NOMO-1 treated with dmso at 0.1 percent for 144 hours (cell line): ENCODE data around the gene SYNPO.
A peak's percentile ranks its signal among the peaks of the same experiment; 100 is the strongest.

Experiments
- DNase-seq: peaks from one replicate; lab custom pipeline; 2025; ENCODE audit not compliant: unreplicated experiment; lab: John Stamatoyannopoulos, UW

Gene SYNPO

DNA sequence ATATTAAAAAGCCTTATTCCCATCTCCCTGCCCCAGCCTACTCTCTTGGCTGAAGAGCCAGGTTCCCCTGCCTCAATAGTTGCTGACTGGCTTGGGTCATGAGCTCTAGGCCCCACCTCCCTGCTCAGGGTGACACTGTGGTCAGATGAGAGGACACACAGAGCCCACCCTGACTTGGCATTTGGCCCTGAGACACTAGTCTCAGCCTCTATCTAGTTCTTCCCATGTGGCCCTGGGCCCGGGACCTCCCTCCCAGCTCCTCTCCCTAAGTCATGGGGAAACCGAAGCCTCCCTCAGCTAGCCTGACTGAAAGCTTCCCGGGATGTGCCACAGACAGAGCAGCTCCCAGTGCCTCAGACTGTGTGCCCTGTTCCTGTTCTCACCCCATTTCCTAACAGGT lies 14.8 kb downstream of the SYNPO start:
- no peak for DNase-seq

DNA sequence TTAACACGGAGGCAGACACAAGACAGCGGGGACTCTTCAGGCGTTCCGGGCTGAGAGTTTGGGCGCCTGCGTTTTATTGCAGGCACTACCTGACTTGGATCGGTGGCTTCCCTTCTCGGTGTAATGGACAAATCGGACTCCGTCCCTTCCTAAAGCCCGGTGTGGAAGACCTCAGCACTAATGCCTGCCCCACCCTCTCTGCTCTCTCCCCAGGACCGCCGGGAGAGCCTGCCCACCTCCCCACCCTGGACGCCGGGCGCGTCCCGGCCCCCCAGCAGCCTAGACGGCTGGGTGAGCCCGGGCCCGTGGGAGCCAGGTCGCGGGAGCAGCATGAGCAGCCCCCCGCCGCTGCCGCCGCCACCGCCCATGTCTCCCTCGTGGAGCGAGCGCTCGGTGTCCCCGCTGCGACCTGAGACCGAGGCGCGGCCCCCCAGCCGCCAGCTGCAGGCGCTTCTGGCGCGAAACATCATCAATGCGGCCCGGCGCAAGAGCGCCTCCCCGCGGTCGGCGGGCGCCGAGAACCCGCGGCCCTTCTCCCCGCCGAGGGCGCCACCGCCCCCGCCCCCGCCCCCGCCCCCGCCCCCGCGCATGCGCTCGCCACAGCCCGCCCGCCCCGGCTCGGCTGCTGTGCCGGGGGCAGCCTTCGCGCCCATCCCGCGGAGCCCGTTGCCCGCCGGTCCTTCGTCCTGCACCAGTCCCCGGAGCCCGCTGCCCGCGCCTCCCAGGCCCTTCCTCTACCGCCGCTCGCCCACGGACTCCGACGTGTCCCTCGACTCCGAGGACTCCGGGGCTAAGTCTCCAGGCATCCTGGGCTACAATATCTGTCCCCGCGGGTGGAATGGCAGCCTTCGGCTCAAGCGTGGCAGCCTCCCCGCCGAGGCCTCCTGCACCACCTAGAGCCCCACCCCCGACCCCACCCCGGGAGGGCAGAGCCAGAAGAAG lies 16.0 kb downstream of the SYNPO start:
- DNase-seq, result peak; percentile 43

DNA sequence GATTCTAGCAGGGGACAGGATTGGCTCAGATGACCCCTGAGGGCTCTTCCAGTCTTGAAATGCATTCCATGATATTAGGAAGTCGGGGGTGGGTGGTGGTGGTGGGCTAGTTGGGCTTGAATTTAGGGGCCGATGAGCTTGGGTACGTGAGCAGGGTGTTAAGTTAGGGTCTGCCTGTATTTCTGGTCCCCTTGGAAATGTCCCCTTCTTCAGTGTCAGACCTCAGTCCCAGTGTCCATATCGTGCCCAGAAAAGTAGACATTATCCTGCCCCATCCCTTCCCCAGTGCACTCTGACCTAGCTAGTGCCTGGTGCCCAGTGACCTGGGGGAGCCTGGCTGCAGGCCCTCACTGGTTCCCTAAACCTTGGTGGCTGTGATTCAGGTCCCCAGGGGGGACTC lies 17.7 kb downstream of the SYNPO start:
- DNase-seq, result no peak

DNA sequence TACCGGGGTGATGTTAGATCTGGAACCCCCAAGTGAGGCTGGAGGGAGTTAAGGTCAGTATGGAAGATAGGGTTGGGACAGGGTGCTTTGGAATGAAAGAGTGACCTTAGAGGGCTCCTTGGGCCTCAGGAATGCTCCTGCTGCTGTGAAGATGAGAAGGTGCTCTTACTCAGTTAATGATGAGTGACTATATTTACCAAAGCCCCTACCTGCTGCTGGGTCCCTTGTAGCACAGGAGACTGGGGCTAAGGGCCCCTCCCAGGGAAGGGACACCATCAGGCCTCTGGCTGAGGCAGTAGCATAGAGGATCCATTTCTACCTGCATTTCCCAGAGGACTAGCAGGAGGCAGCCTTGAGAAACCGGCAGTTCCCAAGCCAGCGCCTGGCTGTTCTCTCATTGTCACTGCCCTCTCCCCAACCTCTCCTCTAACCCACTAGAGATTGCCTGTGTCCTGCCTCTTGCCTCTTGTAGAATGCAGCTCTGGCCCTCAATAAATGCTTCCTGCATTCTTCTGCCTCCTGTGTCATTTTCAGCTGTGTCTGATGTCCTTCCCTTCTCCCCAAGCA lies 18.3 kb downstream of the SYNPO start:
- no peak for DNase-seq

DNA sequence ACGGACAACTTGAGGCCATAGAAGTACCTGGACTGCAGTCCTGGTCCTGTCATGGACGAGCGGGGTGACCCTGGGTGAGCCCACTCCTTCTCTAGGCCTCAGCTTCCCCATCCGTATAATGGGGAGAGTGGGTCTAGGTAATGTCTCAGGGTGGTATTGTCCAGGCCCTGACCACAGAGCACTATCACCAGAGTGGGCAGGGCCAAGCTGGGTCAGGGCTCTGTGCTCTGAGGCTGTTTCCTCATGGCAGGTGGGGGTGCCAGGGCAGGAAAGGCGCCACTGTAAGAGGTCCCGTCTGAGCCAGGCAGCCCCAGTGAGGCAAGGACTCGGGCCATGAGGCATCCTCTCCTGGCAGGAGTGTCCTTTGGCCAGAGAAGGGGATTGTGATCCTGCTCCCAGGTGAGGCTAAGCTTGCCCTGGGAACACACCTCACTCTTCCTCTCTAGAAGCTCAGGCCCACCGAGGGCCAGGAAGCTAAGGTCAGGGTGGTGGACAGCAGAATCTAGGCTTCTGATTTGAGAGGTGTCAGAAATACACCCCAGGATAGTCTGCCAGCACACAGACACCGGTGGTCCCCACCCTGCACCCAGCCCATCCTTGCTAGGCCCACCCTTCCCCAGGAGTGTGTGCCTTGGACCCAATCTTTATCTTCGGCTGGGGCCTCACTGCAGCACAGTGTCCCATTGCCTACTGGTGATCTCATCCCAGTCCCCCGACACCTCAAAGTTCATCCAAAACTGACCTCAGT lies 19.1 kb downstream of the SYNPO start:
- no peak for DNase-seq

DNA sequence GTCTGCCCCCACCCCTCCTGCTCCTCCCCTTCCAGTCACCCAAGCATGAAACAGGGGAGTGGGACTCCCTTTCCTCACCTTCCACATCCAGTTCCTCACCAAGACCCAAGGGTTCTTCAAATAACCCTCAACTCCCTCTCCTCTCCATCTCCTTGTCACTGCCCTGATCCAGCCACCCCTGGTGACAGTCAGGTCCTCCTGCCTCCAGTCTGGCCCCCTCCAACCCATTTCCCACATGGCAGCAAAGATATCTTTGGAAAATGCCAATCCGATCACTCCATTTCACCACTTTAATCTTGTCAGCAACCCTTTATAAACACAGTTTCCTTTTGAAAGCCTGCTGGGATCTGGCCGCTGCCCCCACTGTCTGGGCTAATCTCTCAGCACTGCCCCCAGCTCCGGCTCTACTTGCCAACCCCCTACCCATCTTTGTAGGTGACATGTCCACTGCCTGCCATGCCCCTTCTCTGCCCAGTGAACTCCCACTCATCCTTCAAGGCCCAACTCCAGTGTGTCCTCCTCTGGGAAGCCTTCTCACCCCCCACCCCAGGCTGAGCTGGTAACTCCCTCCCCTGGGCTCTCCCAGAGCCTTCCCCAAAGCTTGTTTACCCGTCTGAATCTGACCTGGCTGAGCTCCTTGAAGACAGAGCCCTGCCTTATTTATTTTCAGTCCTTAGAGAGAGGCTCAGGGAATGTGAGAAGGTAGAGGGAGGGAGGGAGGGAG lies 19.8 kb downstream of the SYNPO start:
- no peak for DNase-seq

DNA sequence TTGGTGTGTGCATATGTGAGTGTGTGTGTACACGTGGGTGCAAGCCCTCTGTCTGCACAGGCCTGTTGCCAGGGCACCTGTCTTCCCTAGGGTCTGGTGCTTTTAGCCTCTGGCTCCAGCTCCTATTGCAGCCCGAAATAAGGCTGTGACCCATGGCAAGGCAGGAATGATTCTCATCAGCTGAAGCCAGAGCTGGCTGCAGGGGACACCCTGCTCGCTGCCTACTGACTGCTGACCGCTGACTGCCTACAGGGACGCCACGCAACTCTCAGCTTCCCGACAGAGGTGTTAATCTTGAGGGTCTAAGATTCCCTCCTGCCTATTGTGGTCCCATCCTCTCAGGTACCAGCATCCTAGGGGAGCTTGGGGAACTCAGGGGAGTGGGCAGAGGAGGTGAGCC lies 20.6 kb downstream of the SYNPO start, which contains the start of gene MYOZ3:
Gene MYOZ3, plus strand, starts transcription at position 166 of the 400 bp plus-strand sequence. CDS start 1,691 bp downstream, outside the sequence.
- no peak for DNase-seq

DNA sequence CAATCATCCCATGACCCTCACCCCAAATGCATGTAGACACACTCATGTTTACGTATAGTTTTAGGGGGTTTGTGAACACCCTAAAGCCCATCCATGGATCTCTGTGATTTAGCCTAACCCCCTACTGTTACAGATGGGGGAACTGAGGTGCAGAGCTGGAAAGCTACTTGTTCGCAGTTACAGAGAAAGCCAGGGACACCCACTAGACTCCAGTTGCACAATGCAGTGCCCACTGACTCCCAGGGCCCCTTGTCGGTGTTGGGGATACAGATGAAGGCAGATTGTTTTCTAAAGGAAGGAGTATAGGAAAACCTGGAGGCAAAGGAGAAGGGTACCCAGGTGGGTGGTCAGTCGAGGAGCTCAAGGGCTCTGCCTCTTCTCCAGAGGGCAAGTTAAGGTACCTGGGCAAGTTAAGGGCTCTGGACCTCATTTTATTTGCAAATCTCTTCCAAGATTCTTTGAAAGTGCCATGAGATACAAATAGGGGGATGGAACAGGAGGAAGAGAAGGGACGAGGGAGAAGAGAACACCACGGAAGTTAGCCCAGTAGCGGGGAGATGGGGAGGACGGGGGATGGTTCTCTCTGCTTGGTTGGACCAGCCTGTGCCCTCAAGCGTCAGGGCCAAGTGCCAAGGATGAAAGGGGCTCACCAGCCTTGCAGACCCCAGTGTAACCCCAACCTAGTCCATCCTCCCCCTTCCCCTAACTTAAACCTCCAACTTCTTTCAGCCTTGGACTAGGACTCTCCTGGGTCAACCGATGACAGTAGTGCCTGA lies 21.5 kb downstream of the SYNPO start:
- DNase-seq, result no peak

DNA sequence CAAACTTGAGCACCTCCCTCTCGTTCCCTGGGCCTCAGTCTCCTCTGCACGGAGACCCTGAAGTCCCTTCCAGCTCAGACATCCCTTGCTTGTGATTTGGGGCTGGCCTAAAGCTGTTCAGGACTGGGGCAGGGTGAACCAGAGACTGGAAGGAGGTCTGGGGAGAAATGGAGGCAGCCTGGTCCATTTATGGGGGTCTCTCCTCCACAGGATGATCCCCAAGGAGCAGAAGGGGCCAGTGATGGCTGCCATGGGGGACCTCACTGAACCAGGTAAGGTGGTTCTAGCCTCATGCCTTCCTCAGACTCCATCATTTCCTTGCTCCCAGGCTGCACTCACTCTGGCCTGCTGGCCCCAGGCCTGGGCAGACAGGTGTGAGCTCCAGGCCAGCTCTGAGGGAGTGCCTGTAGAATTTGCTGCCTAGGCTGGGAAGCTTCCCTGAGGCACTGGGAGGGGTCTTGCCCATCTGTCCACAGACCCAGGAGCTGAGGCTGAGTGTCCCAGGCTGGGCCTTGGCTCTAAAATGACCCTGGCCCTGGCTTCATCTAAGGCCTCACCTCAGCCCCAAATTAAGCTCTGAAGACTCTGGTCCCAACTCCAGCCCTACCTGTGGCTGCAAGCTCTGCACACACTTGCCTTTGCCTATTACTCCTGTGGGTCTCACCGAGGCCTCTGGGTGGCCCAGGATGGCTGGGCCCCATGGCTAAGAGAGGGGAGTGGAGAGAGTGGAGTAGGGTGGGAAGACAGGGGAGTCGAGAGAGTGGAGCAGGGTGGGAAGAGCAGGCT lies 22.5 kb downstream of the SYNPO start:
- no peak for DNase-seq

DNA sequence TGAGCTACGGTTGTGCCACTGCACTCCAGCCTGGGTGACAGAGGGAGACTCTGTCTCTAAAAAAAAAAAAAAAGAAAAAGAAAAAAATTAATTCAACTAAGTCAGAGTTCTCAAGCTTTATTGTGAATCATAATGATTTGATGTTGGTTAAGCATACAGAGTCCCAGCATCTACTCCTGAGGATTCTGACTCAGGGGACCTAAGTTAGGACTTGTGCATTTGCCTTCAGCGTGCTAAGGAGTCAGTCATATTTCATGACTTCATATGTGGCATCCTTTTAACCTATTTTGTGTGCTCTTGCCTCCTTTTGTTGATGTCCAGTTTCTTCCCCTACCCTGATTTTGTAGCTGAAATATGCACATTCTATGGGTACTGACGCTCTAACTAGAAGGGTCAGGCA lies 23.5 kb downstream of the SYNPO start:
- no peak for DNase-seq

DNA sequence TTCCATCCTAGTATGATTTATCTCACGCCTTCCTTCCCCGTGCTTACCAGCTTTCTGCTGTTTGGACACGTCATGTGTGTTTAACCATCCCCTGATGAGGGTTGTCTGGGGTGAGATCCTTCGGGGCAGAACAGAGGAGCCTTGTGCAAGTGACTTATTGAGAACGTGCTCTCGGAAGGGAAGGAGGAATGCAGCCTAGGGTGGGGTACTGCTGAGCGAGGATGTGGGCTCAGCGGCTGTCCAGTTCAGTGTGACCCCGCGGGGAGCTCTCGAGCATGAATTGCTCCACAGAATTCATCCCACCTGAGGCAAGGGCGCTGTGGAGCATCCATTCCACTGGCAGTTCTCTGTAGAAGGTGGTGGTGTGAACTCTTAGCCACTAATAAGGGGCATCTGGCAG lies 24.6 kb downstream of the SYNPO start:
- no peak for DNase-seq

DNA sequence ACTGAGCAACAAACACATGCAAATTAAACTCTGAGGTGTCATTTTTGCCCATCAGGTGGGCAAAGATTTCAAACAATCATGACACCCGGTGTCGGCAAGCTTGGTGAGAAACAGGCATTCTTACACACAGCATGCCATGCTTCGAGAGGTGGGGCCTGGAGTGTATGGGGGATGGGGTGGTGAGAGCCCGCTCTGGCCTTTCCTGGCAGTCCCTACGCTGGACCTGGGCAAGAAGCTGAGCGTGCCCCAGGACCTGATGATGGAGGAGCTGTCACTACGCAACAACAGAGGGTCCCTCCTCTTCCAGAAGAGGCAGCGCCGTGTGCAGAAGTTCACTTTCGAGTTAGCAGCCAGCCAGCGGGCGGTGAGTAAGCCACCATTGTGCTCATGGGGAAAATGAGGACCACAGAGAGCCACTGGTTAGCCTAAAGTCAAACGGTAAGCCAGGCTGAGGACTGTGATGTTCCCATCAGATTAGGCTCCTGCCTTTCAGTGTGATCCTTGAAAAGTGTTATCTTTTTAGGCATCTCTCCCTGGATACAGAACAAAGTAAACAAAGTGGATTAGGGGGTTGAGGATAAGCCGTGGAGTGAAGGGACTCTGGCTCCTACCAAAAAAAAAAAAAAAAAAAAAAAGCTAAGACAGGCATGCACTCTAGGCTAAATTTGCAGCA lies 30.0 kb downstream of the SYNPO start:
- no peak for DNase-seq

DNA sequence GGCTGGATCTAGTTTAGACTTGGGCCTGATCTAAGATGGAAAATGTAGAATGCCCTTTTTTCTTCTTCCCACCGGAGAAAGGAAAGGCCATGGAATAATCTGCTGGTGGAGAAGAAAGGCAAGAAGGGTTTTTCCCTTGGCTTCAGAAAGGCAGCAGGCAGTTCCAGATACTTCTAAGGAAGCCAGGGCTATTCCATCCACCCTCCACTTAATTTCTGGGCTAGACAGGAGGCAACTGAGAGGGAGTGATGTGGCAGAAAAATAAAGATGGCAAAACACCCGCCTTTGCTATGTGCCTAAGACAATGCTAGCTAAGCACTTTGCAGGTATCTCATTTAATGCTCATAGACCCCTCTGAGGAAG lies 30.5 kb downstream of the SYNPO start:
- no peak for DNase-seq

DNA sequence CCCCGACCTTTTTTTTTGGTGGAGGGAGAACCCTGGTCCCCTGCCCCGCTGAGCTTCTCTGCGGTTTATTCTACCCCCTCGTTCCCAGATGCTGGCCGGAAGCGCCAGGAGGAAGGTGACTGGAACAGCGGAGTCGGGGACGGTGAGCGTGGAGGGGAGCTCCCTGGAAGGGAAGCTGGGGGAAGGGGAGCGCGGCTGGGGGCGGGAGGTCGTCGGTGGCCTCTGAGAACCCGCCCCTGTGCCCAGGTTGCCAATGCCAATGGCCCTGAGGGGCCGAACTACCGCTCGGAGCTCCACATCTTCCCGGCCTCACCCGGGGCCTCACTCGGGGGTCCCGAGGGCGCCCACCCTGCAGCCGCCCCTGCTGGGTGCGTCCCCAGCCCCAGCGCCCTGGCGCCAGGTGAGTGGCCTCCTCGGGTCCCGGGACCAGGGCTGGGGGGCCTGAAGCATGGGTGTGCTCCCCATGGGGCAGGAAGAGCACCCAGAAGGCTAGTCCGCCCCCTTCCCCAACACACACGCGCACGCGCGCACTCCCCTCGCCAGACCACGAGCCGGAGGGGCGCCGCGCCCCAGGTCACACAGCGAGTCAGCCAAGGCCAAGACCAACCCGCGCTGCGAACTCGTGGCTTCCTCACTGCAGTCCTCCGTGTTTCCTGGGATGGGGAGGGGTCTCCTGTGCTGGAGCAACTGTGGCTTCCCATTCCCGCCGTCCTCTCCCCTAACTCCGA lies 31.2 kb downstream of the SYNPO start:
- DNase-seq, result no peak

DNA sequence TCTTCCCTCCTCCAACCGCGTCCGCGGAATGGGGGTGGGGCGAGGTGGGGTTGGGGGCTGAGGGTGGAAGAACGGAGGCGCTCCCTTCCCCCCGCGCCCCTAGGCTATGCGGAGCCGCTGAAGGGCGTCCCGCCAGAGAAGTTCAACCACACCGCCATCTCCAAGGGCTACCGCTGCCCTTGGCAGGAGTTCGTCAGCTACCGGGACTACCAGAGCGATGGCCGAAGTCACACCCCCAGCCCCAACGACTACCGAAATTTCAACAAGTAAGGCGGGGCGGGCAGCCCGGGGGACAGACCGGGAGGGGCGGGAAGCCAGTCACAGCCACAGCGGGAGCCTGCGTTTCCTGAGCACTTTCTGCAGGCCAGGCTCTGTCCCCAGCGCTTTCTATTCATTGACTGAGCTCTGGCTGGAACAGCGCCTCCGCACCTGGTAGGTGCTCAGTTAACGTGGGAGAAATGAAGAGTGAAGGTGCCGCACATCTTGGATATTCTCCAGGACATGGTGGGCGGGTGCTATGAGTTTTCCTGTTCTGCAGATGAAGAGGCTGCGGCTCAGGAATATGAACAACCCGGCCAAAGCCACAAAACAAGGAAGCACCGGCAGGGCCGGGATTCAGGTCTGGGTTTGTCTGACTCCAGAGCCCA lies 31.9 kb downstream of the SYNPO start:
- peak; percentile 23 for DNase-seq

DNA sequence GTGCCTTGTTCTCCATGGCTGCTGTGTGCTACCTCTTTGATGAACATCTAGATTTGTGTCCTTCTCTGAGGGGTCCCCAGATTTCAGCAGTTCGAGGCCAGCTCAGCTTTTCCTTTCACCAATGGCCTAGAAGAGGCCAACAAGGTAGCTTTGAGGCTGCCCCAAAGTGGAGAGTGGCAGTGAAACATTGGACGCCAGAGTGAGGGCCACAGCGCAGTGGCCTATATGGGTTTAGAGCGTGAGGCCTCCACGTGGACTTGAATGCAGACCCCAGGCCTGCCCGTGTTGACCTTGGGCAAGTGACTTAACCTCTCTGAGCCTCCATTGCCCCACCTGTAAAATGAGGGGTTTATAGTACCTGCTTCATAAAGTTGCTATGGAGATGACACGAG lies 32.4 kb downstream of the SYNPO start:
- DNase-seq, result no peak

DNA sequence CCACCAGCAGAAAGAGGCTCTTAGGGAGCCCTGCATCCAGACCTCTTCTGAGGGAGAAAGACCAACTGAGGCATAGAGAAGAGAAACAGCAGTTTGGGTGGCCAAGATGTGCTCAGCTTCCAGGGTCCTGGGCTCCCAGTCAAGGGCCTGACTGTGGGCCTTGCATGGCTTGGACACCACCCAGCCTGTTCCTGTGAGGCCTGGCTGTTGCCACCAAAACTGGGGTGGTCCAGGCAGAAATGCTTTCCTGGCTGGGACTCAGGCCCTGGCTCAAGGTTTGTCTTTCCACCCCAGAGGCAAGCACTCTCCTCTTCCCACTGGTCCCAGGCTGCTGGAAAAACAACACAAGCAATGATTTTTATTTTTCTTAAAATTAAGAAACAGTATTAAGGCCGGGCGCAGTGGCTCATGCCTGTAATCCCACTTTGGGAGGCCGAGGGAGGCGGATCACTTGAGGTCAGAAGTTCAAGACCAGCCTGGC lies 33.9 kb downstream of the SYNPO start:
- DNase-seq, result no peak

DNA sequence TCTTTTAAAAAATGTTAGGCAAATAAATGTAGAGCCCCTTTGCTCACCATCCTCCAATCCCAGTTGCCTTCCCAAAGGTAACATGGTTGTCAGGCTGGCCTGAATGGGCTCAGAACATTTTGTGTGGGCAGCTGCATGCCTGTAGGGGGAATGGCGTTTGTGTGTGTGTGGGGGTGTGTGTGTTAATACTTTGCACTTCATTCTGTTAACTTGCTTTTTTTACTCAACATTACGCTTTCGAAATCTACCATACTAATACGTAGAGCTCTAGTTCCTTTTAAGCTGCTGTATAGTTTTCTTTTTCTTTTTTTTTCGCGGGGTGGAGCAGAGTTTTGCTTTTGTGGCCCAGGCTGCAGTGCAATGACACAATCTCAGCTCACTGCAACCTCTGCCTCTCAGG lies 34.6 kb downstream of the SYNPO start:
- DNase-seq, result no peak
